Neural progenitor cell (in vitro differentiated cells): ENCODE measurements around the gene PYGM.

Experiments used
- CTCF ChIP-seq: fragments of 200-600 bp; sonication (generic); IDR thresholded peaks from 2 replicates; pipeline ENCODE4 v1.5.1; 2017; ENCODE audit warnings: antibody characterized with exemption, mild to moderate bottlenecking
- EZH2phosphoT487 ChIP-seq: fragments of 200-600 bp; sonication (generic); IDR thresholded peaks from 2 replicates; pipeline ENCODE4 v1.6.1; 2017; ENCODE audit warnings: antibody characterized with exemption

GRCh38 chr11:64711956-64712362 is 47.8 kb downstream of the PYGM start:
- TF ChIP-seq EZH2phosphoT487: no peak
- no peak for TF ChIP-seq CTCF
